Measurements from ENCODE around the gene RPLP1. TPM values are rescaled to one million over a fixed set of nuclear protein-coding genes. Genes with fewer than 3 reads are reported as not detected.

RPLP1 gene
- total RNA-seq, 2 donors from 2014 or later = 1,228 to 1,338 TPM

DNA sequence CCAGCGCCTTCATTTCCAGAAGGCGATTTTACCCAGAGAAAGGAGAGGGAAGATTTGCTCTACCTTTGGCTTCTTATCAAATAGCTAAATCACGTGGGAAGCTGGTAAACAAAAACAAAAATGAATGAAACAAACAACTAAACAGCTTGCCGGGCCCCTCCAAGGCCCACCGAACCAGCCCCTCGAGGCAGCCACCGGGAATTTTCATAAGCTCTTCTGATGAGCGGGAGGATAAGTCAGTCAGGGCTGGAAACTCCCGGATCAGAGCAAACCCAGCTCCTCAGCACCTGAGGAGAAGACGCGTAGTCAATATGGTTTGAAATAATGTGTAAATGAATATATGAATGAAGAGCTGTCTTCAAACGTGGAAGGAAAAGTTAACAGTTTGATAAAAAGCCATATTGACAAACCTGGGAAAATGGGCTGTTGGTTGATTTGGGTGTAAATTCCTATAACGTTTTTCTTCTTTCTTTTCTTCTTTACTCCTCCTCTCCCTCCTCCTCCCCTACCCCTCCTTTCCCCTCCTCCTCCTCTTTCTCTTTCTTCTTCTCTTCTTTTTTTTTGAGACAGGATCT lies 10.7 kb downstream of the RPLP1 start:
- DNase-seq (no peak), ATAC-seq (no peak)
- intact Hi-C loops (cut with DNase I, micrococcal nuclease) = no loop called here

DNA sequence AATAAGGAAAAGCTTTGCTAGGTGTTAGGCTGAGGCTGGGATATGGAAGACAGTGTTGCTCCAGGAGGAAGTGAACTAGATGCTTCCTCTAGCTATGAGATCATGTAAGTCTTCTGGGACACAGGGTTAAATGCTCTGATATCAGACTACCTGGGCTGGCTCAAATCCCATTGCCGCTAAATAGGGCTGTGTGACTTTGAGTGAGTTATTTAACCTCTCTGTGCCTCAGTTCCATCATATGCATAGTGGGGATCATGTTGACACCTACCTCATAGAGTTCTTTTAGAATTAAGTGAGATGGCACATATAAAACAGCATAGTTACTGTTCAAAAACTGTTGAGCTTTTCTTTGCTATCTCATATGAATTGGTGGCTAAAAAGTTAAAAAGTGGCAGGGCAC lies 12.6 kb downstream of the RPLP1 start:
- intact Hi-C loops (cut with DNase I, micrococcal nuclease) = no loop called here
- ATAC-seq (no peak), DNase-seq (no peak)

DNA sequence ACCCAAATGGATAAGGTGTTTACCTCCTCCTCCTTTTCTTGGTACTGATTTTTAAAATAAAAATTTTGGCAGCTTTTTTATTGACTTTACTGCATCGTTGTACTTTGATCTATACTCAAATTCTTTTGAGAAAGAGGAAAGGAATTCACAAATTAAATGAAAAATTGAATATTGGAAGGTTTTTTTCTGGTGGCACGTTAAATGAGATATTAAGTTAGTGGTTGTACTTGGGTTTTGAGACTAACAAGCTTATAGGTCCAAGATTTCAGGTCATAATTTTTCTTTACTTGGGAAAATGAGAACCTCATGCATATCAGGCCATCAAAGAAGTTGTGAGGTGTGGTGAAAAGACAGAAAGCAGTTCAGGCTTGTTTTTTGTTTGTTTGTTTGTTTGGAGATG lies 14.1 kb downstream of the RPLP1 start:
- ATAC-seq (no peak), DNase-seq (no peak)
- intact Hi-C loops (cut with DNase I, micrococcal nuclease) = no loop called here

DNA sequence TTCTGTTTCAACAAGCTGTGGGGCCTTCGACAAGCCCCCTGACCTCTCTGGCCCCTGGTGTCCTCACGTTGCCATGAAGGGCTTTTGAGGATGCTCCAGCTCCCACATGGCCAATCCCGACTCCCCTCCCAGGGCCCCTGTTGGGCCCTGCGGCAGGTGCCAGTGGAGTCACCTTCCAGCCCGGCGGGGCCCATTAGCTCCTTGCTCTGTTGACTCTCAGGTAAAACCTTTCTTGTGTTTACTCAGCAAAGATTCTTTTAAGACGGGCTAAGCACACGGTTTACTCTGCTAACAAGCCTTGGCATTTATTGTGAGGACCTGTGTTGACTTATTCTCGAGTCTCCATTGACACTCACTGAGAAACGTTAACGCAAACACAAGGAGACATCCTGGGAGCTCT lies 15.0 kb downstream of the RPLP1 start:
- peak; percentile 43 to 55 for DNase-seq
- ATAC-seq = peak; percentile 55
- intact Hi-C loops (cut with DNase I, micrococcal nuclease) = no loop called here

DNA sequence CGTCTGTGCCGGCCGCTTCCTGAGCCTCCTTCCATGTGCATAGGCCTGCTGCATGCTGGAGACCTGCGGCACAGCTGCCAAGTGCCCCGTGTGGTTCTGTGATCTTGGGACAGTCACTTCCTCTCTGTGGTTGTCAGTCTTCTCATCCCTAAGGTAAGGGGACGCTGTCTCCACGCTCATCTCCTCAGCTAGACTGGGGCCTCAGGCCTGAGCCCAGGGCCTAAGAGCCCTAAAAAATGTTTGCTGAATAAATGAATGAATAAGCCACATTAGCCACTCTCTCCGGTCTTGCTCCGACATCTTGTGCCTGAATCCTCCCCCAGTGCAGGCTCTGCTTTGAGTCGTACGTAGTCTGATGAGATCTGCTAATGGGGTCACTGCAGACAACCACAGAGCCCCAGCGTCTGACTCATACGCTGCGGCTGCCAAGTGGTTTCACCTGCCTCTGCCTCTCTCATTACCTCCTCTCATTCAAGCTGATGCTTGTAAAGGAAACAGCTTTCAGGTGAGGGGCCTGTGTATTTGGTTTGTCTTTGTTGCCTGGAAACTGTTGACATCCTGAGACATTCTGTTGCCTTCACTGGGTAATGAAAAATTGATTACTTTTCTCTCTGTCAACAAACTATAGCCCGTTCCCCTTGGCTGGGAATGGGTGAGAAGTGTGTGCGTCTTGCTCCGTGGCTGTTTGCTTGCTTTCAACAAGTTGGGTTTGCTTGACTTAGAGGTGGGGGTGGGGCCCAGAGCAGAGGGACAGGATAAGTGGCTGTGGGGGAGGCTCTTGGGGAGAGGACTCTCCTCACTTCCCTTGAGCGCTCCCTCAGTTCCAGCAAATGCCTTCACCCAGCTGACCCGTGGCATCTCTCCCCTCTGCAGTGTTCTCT lies 15.9 kb downstream of the RPLP1 start:
- peak; percentile 37 to 48 for DNase-seq
- ATAC-seq = peak; percentile 42
- intact Hi-C loops (cut with DNase I, micrococcal nuclease) = no loop called here

DNA sequence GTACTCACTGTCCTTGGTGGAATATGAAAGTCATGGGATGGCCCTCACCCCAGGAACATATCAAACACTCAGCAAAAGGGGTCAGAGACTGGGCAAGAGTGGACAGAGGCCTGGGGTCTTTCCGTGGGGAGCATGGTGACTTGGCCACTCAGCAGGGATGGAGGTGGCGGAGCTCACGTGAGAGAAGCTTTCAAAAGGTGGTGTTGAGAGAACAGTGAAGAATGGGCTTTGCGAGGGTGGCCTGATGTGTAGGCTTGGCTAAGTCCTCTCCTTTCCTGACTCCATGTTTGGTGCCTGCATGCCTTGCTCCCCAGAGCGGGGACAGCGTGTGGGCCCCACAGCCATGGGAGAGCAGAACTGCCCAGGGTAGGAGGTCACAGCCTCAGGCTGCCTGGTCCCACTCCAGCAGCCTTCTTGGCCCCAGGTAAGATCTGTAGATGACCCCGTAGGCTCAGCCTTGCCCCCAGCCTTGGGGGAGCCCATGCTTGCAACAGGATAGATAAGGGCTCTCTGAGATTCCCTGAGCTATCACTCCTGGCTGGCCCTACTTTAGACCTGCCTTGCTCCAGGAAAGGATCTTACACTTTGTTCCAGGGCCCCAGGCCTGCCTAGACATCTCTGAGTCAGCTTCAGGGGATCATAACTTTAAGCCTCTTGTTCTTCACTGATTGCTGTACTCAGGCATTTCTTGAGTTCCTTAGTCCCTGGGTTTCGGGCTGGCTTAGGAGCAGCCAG lies 17.0 kb downstream of the RPLP1 start:
- no peak for ATAC-seq
- intact Hi-C loops (cut with DNase I, micrococcal nuclease) = loop anchor here in 1 of 2 donors (10.0 kb wide), 1 partner anchor 1015 kb away; no protein-coding TSS in a partner anchor
- no peak for DNase-seq

DNA sequence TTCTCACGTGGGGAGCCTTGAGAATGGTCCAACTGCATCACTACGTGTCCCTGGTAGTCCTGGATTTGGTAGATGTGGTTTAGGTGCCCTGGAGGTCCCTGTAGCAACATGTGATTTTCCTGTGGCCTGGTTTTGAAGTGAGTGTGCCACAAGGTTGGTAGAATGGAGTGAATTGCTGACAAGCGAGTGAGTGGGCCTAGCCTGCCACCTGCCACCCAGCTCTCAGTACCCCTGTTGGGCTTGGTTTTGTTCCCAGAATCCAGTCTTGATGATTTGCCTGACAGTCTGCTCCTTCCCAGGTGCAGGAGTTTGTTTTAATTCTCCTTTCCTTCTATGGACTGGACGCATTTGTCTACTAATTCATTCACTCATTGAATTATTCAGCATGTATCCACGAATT lies 19.4 kb downstream of the RPLP1 start:
- DNase-seq (no peak), ATAC-seq (no peak)
- intact Hi-C loops (cut with DNase I, micrococcal nuclease) = loop anchor here in 1 of 2 donors (10.0 kb wide), 1 partner anchor 1013 kb away; no protein-coding TSS in a partner anchor

DNA sequence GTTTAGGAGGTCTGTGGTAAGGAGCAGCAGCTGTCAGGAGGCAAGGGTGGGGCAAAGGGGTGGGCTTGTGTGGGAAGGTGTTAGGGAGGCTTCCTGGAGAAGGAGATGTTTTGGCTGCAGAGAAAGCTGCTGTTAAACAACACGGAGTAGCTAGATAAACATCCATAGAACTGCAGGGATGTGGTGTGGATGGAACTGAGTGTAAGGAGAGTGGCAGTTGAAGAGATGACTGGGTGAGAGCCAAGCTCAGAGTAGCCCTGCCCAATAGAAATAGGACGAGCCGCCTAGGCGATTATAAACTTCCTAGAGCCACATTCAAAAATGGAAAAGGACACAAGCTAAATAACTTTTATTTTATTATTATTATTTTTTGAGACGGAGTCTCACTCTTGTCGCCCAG lies 19.9 kb downstream of the RPLP1 start:
- intact Hi-C loops (cut with DNase I, micrococcal nuclease) = loop anchor here in 1 of 2 donors (10.0 kb wide), 1 partner anchor 1012 kb away; no protein-coding TSS in a partner anchor
- DNase-seq (no peak), ATAC-seq (no peak)

DNA sequence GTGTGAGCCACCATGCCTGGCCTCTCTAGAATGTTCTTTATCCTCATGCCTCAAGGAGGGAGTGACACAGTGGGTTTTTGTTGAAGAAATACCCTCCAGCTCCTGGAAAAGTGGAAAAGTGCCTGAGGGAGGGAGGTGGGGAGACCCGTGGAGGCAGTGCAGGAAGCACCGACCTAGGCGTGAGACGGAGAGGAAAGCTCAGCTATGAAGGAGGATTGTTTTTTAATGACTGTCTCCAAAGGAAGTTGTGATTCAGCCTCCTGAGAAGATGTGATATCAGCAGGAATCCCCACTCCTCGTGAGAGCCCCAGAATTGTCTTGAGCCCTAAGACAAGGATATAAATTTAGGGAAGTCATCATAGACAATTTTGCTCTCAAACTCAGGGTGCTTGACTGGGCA lies 21.7 kb downstream of the RPLP1 start:
- intact Hi-C loops (cut with DNase I, micrococcal nuclease) = loop anchor here in 1 of 2 donors (10.0 kb wide), 1 partner anchor 1011 kb away; no protein-coding TSS in a partner anchor
- ATAC-seq (no peak), DNase-seq (no peak)

DNA sequence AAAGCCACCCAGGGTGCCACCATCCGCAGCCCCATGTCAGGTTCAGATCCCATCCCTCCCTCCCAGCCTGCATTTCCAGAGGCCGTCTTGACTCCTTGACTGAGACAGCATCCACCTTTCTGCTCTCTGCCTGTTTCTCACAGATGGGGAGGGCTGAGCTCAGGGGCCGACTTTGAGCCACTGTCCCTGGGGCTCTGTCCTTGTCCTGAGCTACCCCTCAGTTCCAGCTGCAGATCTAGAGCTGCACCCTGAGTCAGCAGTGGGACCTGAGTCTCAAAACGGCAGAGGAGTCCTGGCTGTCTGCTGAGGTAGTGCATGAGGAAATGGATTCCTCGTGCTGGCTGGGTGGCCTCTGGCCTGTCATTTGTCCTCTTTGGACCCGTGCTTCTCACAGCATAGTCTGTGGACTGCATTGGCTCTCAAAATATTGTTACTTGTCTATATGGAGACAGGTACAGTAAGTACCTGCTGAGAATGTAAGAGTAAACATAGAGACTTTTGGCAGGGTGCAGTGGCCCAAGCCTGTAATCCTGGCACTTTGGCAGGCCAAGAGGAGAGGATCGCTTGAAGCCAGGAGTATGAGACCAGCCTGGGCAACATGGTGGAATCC lies 22.3 kb downstream of the RPLP1 start:
- ATAC-seq = peak; percentile 19
- no peak for DNase-seq
- intact Hi-C loops (cut with DNase I, micrococcal nuclease) = loop anchor here (5.0 to 10.0 kb wide), 2 partner anchors 1010 to 1012 kb away; no protein-coding TSS in a partner anchor

DNA sequence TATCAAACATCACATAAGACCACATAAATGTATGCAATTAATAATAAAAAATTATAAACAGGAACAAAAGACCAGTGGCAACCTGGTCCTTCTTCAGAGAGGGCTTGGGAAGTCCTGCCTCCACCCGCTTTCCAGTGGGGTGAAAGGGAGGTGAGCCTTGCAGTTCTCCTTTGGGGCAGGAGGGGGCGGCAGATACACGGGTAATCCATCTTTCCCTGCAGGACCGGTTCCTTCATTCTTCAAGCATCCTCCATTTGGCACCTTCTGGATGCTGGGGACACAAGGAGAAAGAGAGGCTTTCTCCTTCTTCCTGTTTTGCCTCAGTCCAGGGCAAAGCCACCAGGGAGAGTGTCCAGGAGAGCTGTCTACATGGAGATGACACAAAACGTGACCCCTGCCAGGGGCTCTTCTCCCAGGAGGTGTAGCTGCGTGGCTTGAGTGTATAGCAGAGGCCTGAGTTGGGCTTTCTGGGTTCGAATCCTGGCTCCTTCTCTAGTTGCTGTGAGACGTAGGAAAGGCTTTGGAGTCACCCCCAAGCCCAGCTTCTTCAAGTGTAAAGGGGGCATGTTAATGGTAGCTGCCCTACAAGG lies 23.2 kb downstream of the RPLP1 start:
- peak; percentile 39 to 84 for DNase-seq
- intact Hi-C loops (cut with DNase I, micrococcal nuclease) = loop anchor here (5.0 to 10.0 kb wide), 2 partner anchors 1009 to 1011 kb away; no protein-coding TSS in a partner anchor
- ATAC-seq = peak; percentile 94

DNA sequence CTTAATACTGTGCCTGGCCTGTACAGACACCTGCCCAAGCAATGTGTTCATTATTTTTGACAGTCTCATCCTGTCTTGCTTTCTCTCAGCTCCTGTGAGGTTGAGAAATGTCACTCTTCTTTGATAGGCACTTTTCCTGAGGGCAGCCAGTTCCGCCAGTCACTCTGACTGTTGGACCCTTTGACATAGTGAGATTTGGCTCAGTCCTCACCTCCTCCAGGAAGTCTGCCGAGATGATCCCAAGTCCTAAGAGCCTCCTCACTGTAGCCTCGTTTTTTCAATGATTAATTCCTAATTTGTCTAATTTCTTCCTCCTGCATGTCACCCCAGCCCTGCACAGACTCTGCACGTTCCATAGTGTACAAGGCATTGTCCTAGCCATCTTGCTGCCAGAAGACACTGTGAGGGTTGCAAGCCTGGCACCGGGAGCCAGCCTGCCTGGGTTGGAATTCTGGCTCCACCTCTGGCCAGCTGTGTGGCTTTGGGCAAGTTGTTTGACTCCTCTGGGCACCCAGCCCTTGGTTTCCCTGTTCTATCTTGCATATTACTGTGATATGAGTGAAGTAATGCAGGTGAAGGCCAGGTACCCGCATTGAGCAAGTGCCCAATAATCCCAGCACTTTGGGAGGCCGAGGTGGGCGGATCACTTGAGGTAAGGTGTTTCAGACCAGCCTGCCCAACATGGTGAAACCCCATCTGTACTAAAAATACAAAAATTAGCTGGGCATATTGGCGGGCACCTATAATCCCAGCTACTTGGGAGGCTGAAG lies 24.3 kb downstream of the RPLP1 start:
- ATAC-seq (no peak), DNase-seq (no peak)
- intact Hi-C loops (cut with DNase I, micrococcal nuclease) = loop anchor here (5.0 to 10.0 kb wide), 2 partner anchors 1008 to 1010 kb away; no protein-coding TSS in a partner anchor

DNA sequence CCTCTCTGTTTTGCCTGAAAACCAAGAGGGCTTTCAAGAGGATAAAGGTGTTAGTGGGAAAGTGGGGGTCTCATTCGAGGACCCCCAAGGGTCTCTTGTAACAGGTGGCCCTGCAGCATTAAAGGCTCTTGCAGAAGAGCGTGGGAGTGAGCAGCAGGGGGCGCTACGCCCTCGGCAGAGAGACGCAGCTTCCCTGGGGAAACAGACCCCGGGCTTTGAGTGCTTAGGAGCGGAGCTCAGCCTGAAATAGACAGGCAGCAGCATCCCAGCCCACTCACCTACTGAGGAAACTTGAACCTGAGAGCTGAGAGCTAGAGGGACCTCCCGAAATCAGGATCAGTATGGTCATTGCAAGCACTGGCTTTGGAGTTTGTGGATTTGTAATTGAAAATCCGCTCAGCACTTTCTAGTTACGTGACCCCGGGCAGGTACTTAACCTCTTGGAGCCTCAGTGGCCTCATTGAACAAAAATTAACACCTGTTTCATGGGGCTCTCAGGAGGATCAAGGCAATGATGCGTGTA lies 25.7 kb downstream of the RPLP1 start:
- DNase-seq = peak in 1 of 2 donors; percentile 62
- peak; percentile 43 for ATAC-seq
- intact Hi-C loops (cut with DNase I, micrococcal nuclease) = loop anchor here (5.0 to 10.0 kb wide), 2 partner anchors 1006 to 1009 kb away; no protein-coding TSS in a partner anchor

DNA sequence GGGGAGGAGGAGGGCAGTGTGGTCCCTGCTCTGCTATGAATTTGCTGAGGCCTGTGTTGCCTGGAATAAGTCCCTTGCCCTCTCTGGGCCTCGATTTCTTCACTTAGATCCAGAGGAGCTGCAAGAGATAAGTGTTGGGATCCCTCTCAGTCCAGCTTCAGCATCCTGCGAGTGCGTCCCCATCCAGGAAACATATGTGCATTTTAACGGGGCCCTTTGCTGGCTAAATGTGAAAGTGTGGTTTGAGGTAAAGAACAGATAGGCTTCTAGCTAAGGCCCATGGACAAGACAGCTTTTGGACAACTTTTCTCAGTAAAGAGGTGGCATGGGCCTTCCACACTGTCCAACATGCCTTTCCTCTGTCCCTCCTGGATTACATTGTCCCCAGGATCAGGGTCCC lies 26.5 kb downstream of the RPLP1 start:
- no peak for ATAC-seq
- no peak for DNase-seq
- intact Hi-C loops (cut with DNase I, micrococcal nuclease) = loop anchor here (5.0 to 10.0 kb wide), 2 partner anchors 1006 to 1008 kb away; no protein-coding TSS in a partner anchor

DNA sequence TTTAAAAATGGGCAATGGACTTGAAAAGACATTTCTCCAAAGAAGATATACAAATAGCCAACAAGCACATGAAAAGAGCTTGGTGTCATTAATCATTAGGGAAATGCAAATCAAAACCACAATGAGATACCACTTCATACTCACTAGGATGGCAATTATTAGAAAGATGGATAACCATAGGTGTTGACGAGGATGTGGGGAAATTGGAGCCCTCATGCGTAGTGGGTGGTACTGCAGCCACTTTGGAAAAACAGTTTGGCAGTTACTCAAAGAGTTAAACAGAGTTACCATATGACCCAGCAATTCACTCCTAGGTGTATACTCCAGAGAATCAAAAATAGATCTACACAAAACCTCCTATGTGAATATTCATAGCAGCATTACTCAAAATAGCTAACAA lies 27.4 kb downstream of the RPLP1 start:
- DNase-seq (no peak), ATAC-seq (no peak)
- intact Hi-C loops (cut with DNase I, micrococcal nuclease) = loop anchor here (5.0 to 10.0 kb wide), 2 partner anchors 1005 to 1007 kb away; no protein-coding TSS in a partner anchor

DNA sequence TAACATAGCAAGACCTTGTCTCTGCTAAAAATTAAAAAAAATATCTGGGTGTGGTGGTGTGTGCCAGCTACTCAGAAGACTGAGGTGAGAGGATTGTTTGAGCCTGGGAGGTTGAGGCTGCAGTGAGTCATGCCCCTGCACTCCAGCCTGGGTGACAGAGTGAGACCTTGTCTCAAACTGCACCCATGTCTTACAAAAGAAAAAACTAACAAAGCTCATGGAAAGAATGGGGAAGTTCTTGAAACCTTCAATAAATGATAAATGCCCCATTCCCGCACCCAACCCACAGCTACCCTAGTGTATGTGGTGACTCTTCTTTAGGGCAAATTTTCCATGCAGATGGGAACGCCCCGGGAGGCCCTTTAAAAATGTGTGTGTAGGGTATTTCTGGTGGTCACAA lies 28.3 kb downstream of the RPLP1 start:
- intact Hi-C loops (cut with DNase I, micrococcal nuclease) = no loop called here
- no peak for DNase-seq
- ATAC-seq = no peak

DNA sequence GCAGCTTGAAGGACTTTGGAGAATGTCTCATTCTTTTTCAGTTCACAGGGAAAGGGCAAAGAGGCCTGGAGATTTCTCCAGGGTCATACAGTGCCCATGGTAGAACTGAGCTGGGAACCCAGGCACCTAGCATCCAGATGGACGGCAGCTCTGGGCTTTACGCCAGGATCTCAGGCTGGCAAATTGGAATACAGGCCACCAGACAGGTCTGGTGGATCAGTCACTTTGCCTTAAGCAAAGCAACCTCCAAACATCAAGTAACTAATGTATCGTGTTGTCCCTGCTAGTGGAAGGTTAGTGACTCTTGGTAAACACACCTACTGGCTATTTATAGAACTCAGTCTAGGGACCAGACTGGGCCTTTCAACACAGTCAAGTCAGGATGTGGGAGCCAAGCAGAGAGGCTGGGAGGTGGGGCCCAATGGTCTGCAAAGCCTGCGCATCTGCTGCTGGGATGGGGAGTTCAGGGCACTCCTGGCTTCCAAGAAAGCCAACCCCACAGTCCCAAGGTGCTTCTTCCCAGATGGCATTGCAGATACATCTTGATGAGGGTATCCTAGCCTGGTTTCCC lies 30.2 kb downstream of the RPLP1 start:
- DNase-seq (no peak), ATAC-seq (no peak)
- intact Hi-C loops (cut with DNase I, micrococcal nuclease) = no loop called here
